Measurements from ENCODE around the gene KDELR1. TPM values are rescaled to one million over a fixed set of nuclear protein-coding genes. Genes with fewer than 3 reads are reported as not detected.
"Not testable (repeated sequence)": the region's sequence is repeated elsewhere in the genome, so short reads cannot be mapped to it uniquely, and the experiment has no call there.

The KDELR1 gene
- total RNA-seq, 2 donors from 2014 or later = 233 to 249 TPM

GRCh38 chr19:48393559-48394330, 2.4 kb upstream of the KDELR1 start, which contains the start of gene GRIN2D:
Gene GRIN2D, plus strand, starts transcription at chr19:48393668. Its CDS starts 4,725 bp downstream, at chr19:48398393.
- H3K4me3 ChIP-seq = no peak within 1 kb of the TSS
- intact Hi-C loops (cut with DNase I) = loop anchor here (5.0 to 10.0 kb wide), 3 partner anchors 41 to 191 kb away; no protein-coding TSS in a partner anchor
- H3K9ac ChIP-seq (ENCODE audit: low read depth in 2 of 2, low read length in 2 of 2) = peak within 1 kb of the TSS in 1 of 2 donors; percentile 26
- no peak for TF ChIP-seq CTCF (IDR thresholded peaks at IDR 0.05)
- DNase-seq = no peak
- no peaks in the 10 kb centered on the region for H3K36me3 ChIP-seq
- H3K4me1 ChIP-seq = no peaks in the 10 kb centered on the region
- no peaks in the 10 kb centered on the region for H3K9me3 ChIP-seq
- H3K27ac ChIP-seq = no peak within 1 kb of the TSS
- H3K27me3 ChIP-seq = peaks cover 47% of the 10 kb centered on the region

GRCh38 chr19:48392860-48393558, 1.7 kb upstream of the KDELR1 start:
- Histone ChIP-seq H3K36me3 (peaks cover 5% of the 10 kb centered on the region), H3K9me3 (no peaks in the 10 kb centered on the region), H3K27ac (no peak overlapping the region), H3K4me3 (no peak overlapping the region), H3K27me3 (peaks cover 47% of the 10 kb centered on the region), H3K9ac (ENCODE audit: low read depth in 2 of 2, low read length in 2 of 2) (no peak overlapping the region), H3K4me1 (no peaks in the 10 kb centered on the region)
- DNase-seq = no peak
- TF ChIP-seq CTCF (IDR thresholded peaks at IDR 0.05) = no peak
- intact Hi-C loops (cut with DNase I) = loop anchor here (5.0 to 10.0 kb wide), 3 partner anchors 41 to 192 kb away; no protein-coding TSS in a partner anchor

DNA sequence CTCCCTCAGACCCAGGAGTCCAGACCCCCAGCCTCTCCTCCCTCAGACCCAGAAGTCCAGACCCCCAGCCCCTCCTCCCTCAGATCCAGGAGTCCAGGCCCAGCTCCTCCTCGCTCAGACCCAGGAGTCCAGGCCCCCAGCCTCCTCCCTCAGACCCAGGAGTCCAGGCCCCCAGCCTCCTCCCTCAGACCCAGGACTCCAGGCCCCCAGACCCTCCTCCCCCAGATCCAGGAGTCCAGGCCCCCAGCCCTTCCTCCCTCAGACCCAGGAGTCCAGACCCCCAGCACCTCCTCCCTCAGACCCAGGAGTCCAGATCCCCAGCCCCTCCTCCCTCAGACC, 624 bp upstream of the KDELR1 start:
- not testable (repeated sequence) for H3K27ac ChIP-seq; H3K4me3 ChIP-seq; H3K4me1 ChIP-seq; H3K36me3 ChIP-seq; H3K9me3 ChIP-seq; H3K9ac ChIP-seq (ENCODE audit: low read depth in 2 of 2, low read length in 2 of 2); DNase-seq
- intact Hi-C loops (cut with DNase I) = loop anchor here (5.0 to 10.0 kb wide), 3 partner anchors 40 to 193 kb away; no protein-coding TSS in a partner anchor
- H3K27me3 ChIP-seq = peaks cover 46% of the 10 kb centered on the region

- Histone ChIP-seq H3K27ac (peak overlapping the region; percentile 89), H3K4me1 (no peaks in the 10 kb centered on the region), H3K4me3 (peak overlapping the region; percentile 98), H3K9me3 (no peaks in the 10 kb centered on the region), H3K27me3 (peaks cover 31% of the 10 kb centered on the region), H3K36me3 (peaks cover 7% of the 10 kb centered on the region), H3K9ac (ENCODE audit: low read depth in 2 of 2, low read length in 2 of 2) (peak overlapping the region; percentile 99 to 100)
- DNase-seq = peak; percentile 67
- intact Hi-C loops (cut with DNase I) = loop anchor here (5.0 to 10.0 kb wide), 3 partner anchors 38 to 194 kb away; no protein-coding TSS in a partner anchor
- peak; percentile 67 for TF ChIP-seq CTCF (IDR thresholded peaks at IDR 0.05)
These were observed 907 bp downstream of the KDELR1 start for GRCh38 chr19:48390188-48391099.

- Histone ChIP-seq H3K27me3 (no peaks in the 10 kb centered on the region), H3K4me1 (no peaks in the 10 kb centered on the region), H3K9me3 (no peaks in the 10 kb centered on the region), H3K27ac (no peak overlapping the region), H3K4me3 (no peak overlapping the region), H3K36me3 (peaks cover 25% of the 10 kb centered on the region), H3K9ac (ENCODE audit: low read depth in 2 of 2, low read length in 2 of 2) (no peak overlapping the region)
- DNase-seq = no peak
- no peak for TF ChIP-seq CTCF (IDR thresholded peaks at IDR 0.05)
- intact Hi-C loops (cut with DNase I) = no loop called here
These were observed 4.4 kb downstream of the KDELR1 start for GRCh38 chr19:48386981-48387380.

All from colonic mucosa (tissue), 4 donors.